TTC549 (cell line): ENCODE data around the gene LYSMD2.

Source experiments
- FAIRE-seq: peaks from 2 replicates; lab custom pipeline; 2012; peaks lifted over from hg19 to GRCh38; lab: Jason Lieb, UNC

Gene LYSMD2

GRCh38 chr15:51751697-51752683 is 14.5 kb upstream of the LYSMD2 start:
- no peak for FAIRE-seq

GRCh38 chr15:51750792-51751696 is 13.6 kb upstream of the LYSMD2 start, which contains the start of gene TMOD2:
TMOD2 (plus strand) TSS chr15:51751597; CDS start chr15:51766442, 14,845 bp downstream.
- no peak for FAIRE-seq

- FAIRE-seq: no peak
Observed at GRCh38 chr15:51750186-51750585, 12.7 kb upstream of the LYSMD2 start.

- no peak for FAIRE-seq
Observed at GRCh38 chr15:51749307-51749706, 11.9 kb upstream of the LYSMD2 start.

- no peak for FAIRE-seq
Observed at GRCh38 chr15:51739061-51739712, 1.7 kb upstream of the LYSMD2 start.

GRCh38 chr15:51738553-51738952 is 1.1 kb upstream of the LYSMD2 start:
- no peak for FAIRE-seq

- no peak for FAIRE-seq
Observed at GRCh38 chr15:51736751-51737521, 519 bp downstream of the LYSMD2 start.

- no peak for FAIRE-seq
Observed at GRCh38 chr15:51736069-51736468, 1.4 kb downstream of the LYSMD2 start.

GRCh38 chr15:51735228-51736010 is 2.0 kb downstream of the LYSMD2 start:
- FAIRE-seq: no peak

- no peak for FAIRE-seq
Observed at GRCh38 chr15:51732646-51733045, 4.8 kb downstream of the LYSMD2 start.

- FAIRE-seq: no peak
Observed at GRCh38 chr15:51731549-51732267, 5.7 kb downstream of the LYSMD2 start.

- FAIRE-seq: no peak
Observed at GRCh38 chr15:51727141-51727897, 10.1 kb downstream of the LYSMD2 start.

GRCh38 chr15:51726302-51727073 is 11.0 kb downstream of the LYSMD2 start:
- FAIRE-seq: no peak

GRCh38 chr15:51724673-51725072 is 12.8 kb downstream of the LYSMD2 start:
- FAIRE-seq: no peak

- FAIRE-seq: no peak
Observed at GRCh38 chr15:51724199-51724598, 13.3 kb downstream of the LYSMD2 start.

GRCh38 chr15:51721199-51721960 is 16.1 kb downstream of the LYSMD2 start:
- FAIRE-seq: no peak

- no peak for FAIRE-seq
Observed at GRCh38 chr15:51720201-51720995, 17.1 kb downstream of the LYSMD2 start.
